Calu3 (cell line): Measurements from ENCODE around the gene C3orf85. TPM values are rescaled to one million over a fixed set of nuclear protein-coding genes. Genes with fewer than 3 reads are reported as not detected.
"Not testable (repeated sequence)": the region's sequence is repeated elsewhere in the genome, so short reads cannot be mapped to it uniquely, and the experiment has no call there.

ENCODE experiments used
- BruUV-seq: library from RNA; stranded (reverse); fragments of 400-500 nt; replicated peaks from 2 replicates; lab custom pipeline; 2021; lab: Mats Ljungman, UMichigan
- CTCF ChIA-PET: fragments of 300-600 bp; sonication (Branson Sonifier 250); formaldehyde crosslinking; loops from one replicate; lab custom pipeline; 2022; ENCODE audit warnings: antibody characterized with exemption; lab: Charles Lee
- DNase-seq: peaks from one replicate; pipeline ENCODE4 v3.0.0; 2022
- H3K27ac Mint-ChIP-seq: one replicate; pipeline ENCODE4 v1.8.0; 2022; ENCODE audit warnings: mixed read lengths; ENCODE audit not compliant: unreplicated experiment
- H3K27me3 Mint-ChIP-seq: one replicate; pipeline ENCODE4 v1.8.0; 2022; ENCODE audit warnings: mixed read lengths; ENCODE audit not compliant: unreplicated experiment
- H3K36me3 Mint-ChIP-seq: one replicate; pipeline ENCODE4 v1.8.0; 2022; ENCODE audit warnings: mild to moderate bottlenecking, moderate library complexity, mixed read lengths; ENCODE audit not compliant: insufficient read depth, unreplicated experiment
- H3K4me1 Mint-ChIP-seq: one replicate; pipeline ENCODE4 v1.8.0; 2022; ENCODE audit warnings: mild to moderate bottlenecking, low read depth, mixed read lengths; ENCODE audit not compliant: unreplicated experiment
- H3K4me3 Mint-ChIP-seq: one replicate; pipeline ENCODE4 v1.8.0; 2022; ENCODE audit warnings: mild to moderate bottlenecking, low read depth, moderate library complexity, mixed read lengths; ENCODE audit not compliant: unreplicated experiment
- H3K9me3 Mint-ChIP-seq: one replicate; pipeline ENCODE4 v1.8.0; 2022; ENCODE audit warnings: low read depth, mixed read lengths; ENCODE audit not compliant: unreplicated experiment
- CTCF ChIP-seq: fragments of 200-600 bp; IDR thresholded peaks from one replicate; pipeline ENCODE4 v1.8.0; 2022; ENCODE audit warnings: antibody characterized with exemption; ENCODE audit not compliant: unreplicated experiment
- intact Hi-C: fragments of 100-400 bp; cut with micrococcal nuclease; formaldehyde crosslinking; loops from one replicate; pipeline ENCODE4 v1.10.0; 2022; ENCODE audit not compliant: unreplicated experiment
- total RNA-seq: library from RNA; stranded (reverse); gene quantifications from 2 replicates; pipeline ENCODE4 v1.2.3, GENCODE V29; 2022

C3orf85 gene
- total RNA-seq, 1 experiment from 2014 or later: not detected

- H3K27ac Mint-ChIP-seq: no peak overlapping the region
- CTCF ChIA-PET: no interaction called here
- no peak for DNase-seq
- intact Hi-C loops: no loop called here
- no peak overlapping the region for H3K4me3 Mint-ChIP-seq
- peaks cover 2% of the 10 kb centered on the region for H3K9me3 Mint-ChIP-seq
- H3K4me1 Mint-ChIP-seq: peaks cover 19% of the 10 kb centered on the region
- H3K36me3 Mint-ChIP-seq: no peaks in the 10 kb centered on the region
- no peaks in the 10 kb centered on the region for H3K27me3 Mint-ChIP-seq
- no TSS peak for BruUV-seq
- TF ChIP-seq CTCF: no peak
These were observed 5.2 kb upstream of the C3orf85 start for GRCh38 chr3:109131276-109131675.

- no TSS peak for BruUV-seq
- intact Hi-C loops: no loop called here
- CTCF ChIA-PET: interaction anchor here (0.6 to 1.8 kb wide), 5 partner anchors 18 to 91 kb away, joined by 3 to 6 read pairs (median 3); no protein-coding TSS in a partner anchor
- Mint-ChIP-seq H3K4me1 (peaks cover 15% of the 10 kb centered on the region), H3K27me3 (no peaks in the 10 kb centered on the region), H3K9me3 (peaks cover 2% of the 10 kb centered on the region), H3K36me3 (no peaks in the 10 kb centered on the region), H3K27ac (no peak overlapping the region), H3K4me3 (peak overlapping the region; percentile 45)
- peak; percentile 15 for DNase-seq
- no peak for TF ChIP-seq CTCF
These were observed 3.6 kb upstream of the C3orf85 start for GRCh38 chr3:109132801-109133473.

- H3K27me3 Mint-ChIP-seq, H3K36me3 Mint-ChIP-seq, intact Hi-C loops, DNase-seq, H3K9me3 Mint-ChIP-seq, H3K27ac Mint-ChIP-seq, BruUV-seq: not testable (repeated sequence)
- peak overlapping the region; percentile 45 for H3K4me3 Mint-ChIP-seq
- H3K4me1 Mint-ChIP-seq: peaks cover 15% of the 10 kb centered on the region
- CTCF ChIA-PET: interaction anchor here (0.6 to 1.8 kb wide), 4 partner anchors 18 to 91 kb away, joined by 3 to 6 read pairs (median 4); no protein-coding TSS in a partner anchor
These were observed 3.1 kb upstream of the C3orf85 start for GRCh38 chr3:109133474-109133816.

- intact Hi-C loops: no loop called here
- DNase-seq: no peak
- no peaks in the 10 kb centered on the region for H3K36me3 Mint-ChIP-seq
- H3K27ac Mint-ChIP-seq: no peak overlapping the region
- no peak for TF ChIP-seq CTCF
- no peaks in the 10 kb centered on the region for H3K27me3 Mint-ChIP-seq
- CTCF ChIA-PET: no interaction called here
- peaks cover 8% of the 10 kb centered on the region for H3K4me1 Mint-ChIP-seq
- H3K4me3 Mint-ChIP-seq: no peak overlapping the region
- peaks cover 2% of the 10 kb centered on the region for H3K9me3 Mint-ChIP-seq
- BruUV-seq: no TSS peak
These were observed 1.2 kb downstream of the C3orf85 start for GRCh38 chr3:109137761-109138160.

GRCh38 chr3:109140318-109140717, 3.8 kb downstream of the C3orf85 start:
- TF ChIP-seq CTCF: no peak
- intact Hi-C loops: no loop called here
- H3K27ac Mint-ChIP-seq: no peak overlapping the region
- no peaks in the 10 kb centered on the region for H3K36me3 Mint-ChIP-seq
- CTCF ChIA-PET: no interaction called here
- no peak overlapping the region for H3K4me3 Mint-ChIP-seq
- H3K9me3 Mint-ChIP-seq: peaks cover 2% of the 10 kb centered on the region
- no peaks in the 10 kb centered on the region for H3K4me1 Mint-ChIP-seq
- H3K27me3 Mint-ChIP-seq: no peaks in the 10 kb centered on the region
- DNase-seq: no peak
- BruUV-seq: no TSS peak
